Mucosa of stomach (tissue), 1 donor: ENCODE measurements around the gene ZNF75A.

Source experiments
- H3K27me3 ChIP-seq: one replicate; pipeline ENCODE4 v1.7.0; 2013; ENCODE audit warnings: mild to moderate bottlenecking, low read length; ENCODE audit not compliant: control insufficient read depth, insufficient read depth
- H3K36me3 ChIP-seq: one replicate; pipeline ENCODE4 v1.7.0; 2013; ENCODE audit warnings: low read length; ENCODE audit not compliant: control insufficient read depth, insufficient read depth
- H3K4me1 ChIP-seq: one replicate; pipeline ENCODE4 v1.7.0; 2013; ENCODE audit warnings: mild to moderate bottlenecking, low read length; ENCODE audit not compliant: control insufficient read depth, insufficient read depth
- H3K4me3 ChIP-seq: one replicate; pipeline ENCODE4 v1.7.0; 2013; ENCODE audit warnings: low read length
- H3K9ac ChIP-seq: one replicate; pipeline ENCODE4 v1.7.0; 2013; ENCODE audit warnings: mild to moderate bottlenecking, low read length, moderate library complexity
- H3K9me3 ChIP-seq: one replicate; pipeline ENCODE4 v1.7.0; 2013; ENCODE audit warnings: mild to moderate bottlenecking, low read length, moderate library complexity; ENCODE audit not compliant: control insufficient read depth
- donor health status: Pancreatic carcinoma.

The ZNF75A gene

DNA sequence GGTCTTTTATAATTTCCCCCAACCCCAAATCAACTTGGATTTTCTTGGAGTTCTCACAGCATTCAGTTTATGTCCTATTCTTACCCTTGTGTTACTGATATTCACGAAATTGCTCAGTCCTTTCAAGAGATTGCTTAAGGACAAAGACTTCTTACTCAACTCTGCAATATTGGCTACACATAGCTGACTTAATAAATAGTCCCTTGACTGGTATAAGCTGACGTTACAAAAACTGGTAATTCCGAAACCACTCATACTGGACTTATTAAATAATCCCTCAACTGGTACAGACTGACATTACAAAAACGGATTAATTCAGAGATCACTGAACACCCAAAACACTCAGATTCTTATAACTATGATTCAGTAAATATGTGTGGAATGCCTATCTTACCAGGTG, 927 bp upstream of the ZNF75A start:
- H3K9ac ChIP-seq = no peak overlapping the region
- H3K4me3 ChIP-seq = peak overlapping the region; percentile 75
- H3K27me3 ChIP-seq = no peaks in the 10 kb centered on the region

GRCh38 chr16:3306078-3306477, 781 bp downstream of the ZNF75A start:
- peak overlapping the region; percentile 75 for H3K4me3 ChIP-seq
- peaks cover 7% of the 10 kb centered on the region for H3K36me3 ChIP-seq
- peak overlapping the region; percentile 78 for H3K9ac ChIP-seq
- H3K9me3 ChIP-seq = peaks cover 54% of the 10 kb centered on the region
- no peaks in the 10 kb centered on the region for H3K27me3 ChIP-seq
- H3K4me1 ChIP-seq = peaks cover 6% of the 10 kb centered on the region

More for the DNA sequence above, 927 bp upstream of the ZNF75A start:
- Histone ChIP-seq H3K36me3 (peaks cover 7% of the 10 kb centered on the region), H3K4me1 (peaks cover 6% of the 10 kb centered on the region), H3K9me3 (peaks cover 52% of the 10 kb centered on the region)

DNA sequence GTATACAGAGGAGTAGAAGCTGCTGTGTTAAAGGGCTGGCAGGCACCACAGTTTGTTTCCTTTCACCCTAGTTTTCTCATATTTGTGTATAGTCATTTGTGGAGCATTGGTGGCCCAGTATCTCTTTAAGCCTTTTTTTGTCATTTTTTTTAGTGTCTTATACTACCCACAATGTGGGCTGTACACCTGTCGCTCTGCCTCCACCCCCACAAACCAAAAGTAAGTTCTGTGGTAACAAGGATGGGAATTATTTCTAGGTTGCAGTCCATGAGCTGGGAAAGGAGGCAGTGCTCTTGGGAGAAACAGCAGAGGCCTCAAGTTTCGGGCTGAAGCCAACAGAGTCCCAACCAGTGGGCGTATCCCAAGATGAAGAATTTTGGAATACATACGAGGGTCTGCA, 6.2 kb downstream of the ZNF75A start:
- Histone ChIP-seq H3K9ac (no peak overlapping the region), H3K4me3 (no peak overlapping the region), H3K9me3 (peaks cover 36% of the 10 kb centered on the region), H3K27me3 (no peaks in the 10 kb centered on the region), H3K36me3 (peaks cover 12% of the 10 kb centered on the region), H3K4me1 (no peaks in the 10 kb centered on the region)

DNA sequence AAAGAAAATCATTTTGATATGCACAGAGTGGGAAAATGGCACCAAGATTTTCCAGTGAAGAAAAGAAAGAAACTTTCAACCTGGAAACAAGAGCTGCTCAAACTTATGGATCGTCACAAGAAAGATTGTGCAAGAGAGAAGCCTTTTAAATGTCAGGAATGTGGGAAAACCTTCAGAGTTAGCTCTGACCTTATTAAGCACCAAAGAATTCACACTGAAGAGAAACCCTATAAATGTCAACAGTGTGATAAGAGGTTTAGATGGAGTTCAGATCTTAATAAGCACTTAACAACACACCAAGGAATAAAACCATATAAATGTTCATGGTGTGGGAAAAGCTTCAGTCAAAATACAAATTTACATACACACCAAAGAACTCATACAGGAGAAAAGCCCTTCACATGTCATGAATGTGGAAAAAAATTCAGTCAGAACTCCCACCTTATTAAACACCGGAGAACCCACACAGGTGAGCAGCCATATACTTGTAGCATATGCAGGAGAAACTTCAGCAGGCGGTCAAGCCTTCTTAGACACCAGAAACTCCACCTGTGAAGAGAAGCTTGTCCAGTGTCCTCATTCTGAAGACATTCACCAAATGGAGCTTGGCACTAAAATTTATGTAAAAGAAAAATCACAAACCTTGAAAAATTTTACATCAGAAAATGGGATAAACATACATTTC, 12.2 kb downstream of the ZNF75A start:
- Histone ChIP-seq H3K9ac (no peak overlapping the region), H3K4me3 (no peak overlapping the region), H3K9me3 (peaks cover 30% of the 10 kb centered on the region), H3K36me3 (peaks cover 7% of the 10 kb centered on the region), H3K4me1 (no peaks in the 10 kb centered on the region), H3K27me3 (no peaks in the 10 kb centered on the region)

GRCh38 chr16:3321816-3322215, 16.5 kb downstream of the ZNF75A start:
- Histone ChIP-seq H3K9me3 (peaks cover 22% of the 10 kb centered on the region), H3K4me1 (no peaks in the 10 kb centered on the region), H3K4me3 (no peak overlapping the region), H3K9ac (no peak overlapping the region), H3K36me3 (no peaks in the 10 kb centered on the region), H3K27me3 (no peaks in the 10 kb centered on the region)

GRCh38 chr16:3327514-3327913, 22.2 kb downstream of the ZNF75A start:
- peaks cover 4% of the 10 kb centered on the region for H3K4me1 ChIP-seq
- no peak overlapping the region for H3K4me3 ChIP-seq
- H3K9ac ChIP-seq = no peak overlapping the region
- H3K36me3 ChIP-seq = no peaks in the 10 kb centered on the region
- H3K9me3 ChIP-seq = no peaks in the 10 kb centered on the region
- H3K27me3 ChIP-seq = no peaks in the 10 kb centered on the region

DNA sequence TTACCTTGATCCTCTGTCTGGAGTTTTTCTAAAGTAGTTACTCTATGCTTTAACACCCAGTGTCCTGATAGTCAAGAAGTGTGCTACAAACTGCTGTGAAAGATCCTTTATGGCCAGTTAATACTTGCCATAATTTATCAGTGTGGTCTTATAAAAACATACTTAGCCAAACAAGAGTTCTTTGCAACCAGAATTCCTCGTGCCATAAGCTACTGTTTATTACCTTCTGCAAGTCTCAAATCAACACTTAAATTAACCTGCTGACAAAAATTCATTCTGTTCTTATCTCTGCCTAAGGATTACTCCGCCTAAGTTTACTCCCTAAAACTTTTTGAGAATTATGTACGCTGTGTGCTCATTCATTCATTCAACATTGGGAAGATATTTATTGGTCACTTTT, 22.8 kb downstream of the ZNF75A start:
- H3K27me3 ChIP-seq = no peaks in the 10 kb centered on the region
- no peak overlapping the region for H3K9ac ChIP-seq
- no peak overlapping the region for H3K4me3 ChIP-seq
- H3K36me3 ChIP-seq = no peaks in the 10 kb centered on the region
- peaks cover 4% of the 10 kb centered on the region for H3K4me1 ChIP-seq
- no peaks in the 10 kb centered on the region for H3K9me3 ChIP-seq

DNA sequence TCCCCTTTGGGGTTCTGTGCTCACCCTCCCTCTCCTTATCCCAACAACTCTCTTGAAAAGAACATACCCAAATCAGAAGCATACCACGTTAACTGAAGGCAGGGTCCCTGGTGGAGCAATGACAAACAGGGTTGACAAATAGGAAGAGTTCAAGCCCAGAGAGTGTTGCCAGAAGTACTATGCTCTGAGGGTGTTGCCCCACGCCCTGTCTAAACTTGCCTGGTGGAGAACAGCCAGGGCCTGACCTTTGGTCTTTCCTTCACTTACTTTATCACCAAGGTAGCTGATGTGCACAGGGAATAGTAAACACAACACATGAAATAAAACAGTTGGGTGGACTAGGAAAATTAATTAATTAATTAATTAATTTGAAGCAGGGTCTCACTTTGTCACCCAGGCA, 23.3 kb downstream of the ZNF75A start:
- no peaks in the 10 kb centered on the region for H3K9me3 ChIP-seq

GRCh38 chr16:3346041-3346440, 40.7 kb downstream of the ZNF75A start:
- H3K36me3 ChIP-seq = no peaks in the 10 kb centered on the region
- no peak overlapping the region for H3K9ac ChIP-seq
- no peaks in the 10 kb centered on the region for H3K9me3 ChIP-seq
- H3K27me3 ChIP-seq = no peaks in the 10 kb centered on the region
- no peaks in the 10 kb centered on the region for H3K4me1 ChIP-seq
- no peak overlapping the region for H3K4me3 ChIP-seq

More for the DNA sequence above, 23.3 kb downstream of the ZNF75A start:
- Histone ChIP-seq H3K9ac (no peak overlapping the region), H3K36me3 (no peaks in the 10 kb centered on the region), H3K27me3 (no peaks in the 10 kb centered on the region), H3K4me1 (peaks cover 4% of the 10 kb centered on the region), H3K4me3 (no peak overlapping the region)

- Histone ChIP-seq H3K36me3 (no peaks in the 10 kb centered on the region), H3K4me3 (no peak overlapping the region), H3K9me3 (no peaks in the 10 kb centered on the region), H3K4me1 (no peaks in the 10 kb centered on the region), H3K9ac (no peak overlapping the region), H3K27me3 (no peaks in the 10 kb centered on the region)
These were observed 42.3 kb downstream of the ZNF75A start for GRCh38 chr16:3347586-3347985.

- Histone ChIP-seq H3K9ac (no peak overlapping the region), H3K4me1 (no peaks in the 10 kb centered on the region), H3K9me3 (no peaks in the 10 kb centered on the region), H3K27me3 (no peaks in the 10 kb centered on the region), H3K4me3 (no peak overlapping the region), H3K36me3 (no peaks in the 10 kb centered on the region)
These were observed 43.4 kb downstream of the ZNF75A start for GRCh38 chr16:3348547-3349167.

DNA sequence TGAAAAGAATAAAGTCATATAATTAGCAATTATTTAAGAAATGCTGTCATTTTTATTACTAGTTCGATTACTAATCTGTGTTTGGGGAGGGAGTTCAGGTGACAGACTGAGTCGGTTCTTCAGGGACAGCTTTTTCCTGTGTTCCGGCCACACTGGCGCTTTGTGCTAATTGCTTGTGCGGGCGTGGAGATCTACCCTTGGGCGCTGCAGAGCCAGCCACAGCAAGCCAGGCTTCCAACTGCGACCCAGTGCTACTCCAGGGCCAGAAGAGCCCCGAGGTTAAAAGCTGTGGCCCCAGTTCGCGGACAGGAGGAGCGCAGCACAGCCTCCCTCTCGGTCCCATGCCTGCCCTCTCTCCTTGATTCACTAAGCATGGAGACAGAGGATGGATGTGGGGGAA, 43.9 kb downstream of the ZNF75A start:
- H3K36me3 ChIP-seq = no peaks in the 10 kb centered on the region
- H3K9me3 ChIP-seq = no peaks in the 10 kb centered on the region
- no peak overlapping the region for H3K9ac ChIP-seq
- no peak overlapping the region for H3K4me3 ChIP-seq
- no peaks in the 10 kb centered on the region for H3K27me3 ChIP-seq
- H3K4me1 ChIP-seq = no peaks in the 10 kb centered on the region
